ENCODE data around the gene CDK2. TPM values are rescaled to one million over a fixed set of nuclear protein-coding genes. Genes with fewer than 3 reads are reported as not detected.

The CDK2 gene
- total and polyA plus RNA-seq, 7 donors: 5.1 to 13.9 (median 8.4) TPM

- peak; percentile 51 to 70 for DNase-seq
- ATAC-seq: no peak
- intact Hi-C loops (cut with DNase I): loop anchor here in 1 of 2 donors (10.0 kb wide), 1 partner anchor 271 kb away; no protein-coding TSS in a partner anchor
- H3K36me3 ChIP-seq (ENCODE audit: insufficient read depth in 1 of 2, low read depth in 1 of 2): no peaks in the 10 kb centered on the region
- H3K9me3 ChIP-seq: no peaks in the 10 kb centered on the region
- H3K27me3 ChIP-seq (ENCODE audit: insufficient read depth in 3 of 3, low read length in 2 of 3): peaks cover 0 to 21% (median 3%) of the 10 kb centered on the region in 3 donors
- WGBS, 3 donors: 39 to 47% (median 41%) methylated on average over 26 of the region's 26 CpGs
- H3K4me1 ChIP-seq: peaks cover 10% of the 10 kb centered on the region
- H3K4me3 ChIP-seq: peak overlapping the region; percentile 29
- no peak for TF ChIP-seq CTCF (IDR thresholded peaks at IDR 0.05)
- H3K27ac ChIP-seq: no peak overlapping the region
Observed at GRCh38 chr12:55935738-55936151, 30.9 kb upstream of the CDK2 start.

DNA sequence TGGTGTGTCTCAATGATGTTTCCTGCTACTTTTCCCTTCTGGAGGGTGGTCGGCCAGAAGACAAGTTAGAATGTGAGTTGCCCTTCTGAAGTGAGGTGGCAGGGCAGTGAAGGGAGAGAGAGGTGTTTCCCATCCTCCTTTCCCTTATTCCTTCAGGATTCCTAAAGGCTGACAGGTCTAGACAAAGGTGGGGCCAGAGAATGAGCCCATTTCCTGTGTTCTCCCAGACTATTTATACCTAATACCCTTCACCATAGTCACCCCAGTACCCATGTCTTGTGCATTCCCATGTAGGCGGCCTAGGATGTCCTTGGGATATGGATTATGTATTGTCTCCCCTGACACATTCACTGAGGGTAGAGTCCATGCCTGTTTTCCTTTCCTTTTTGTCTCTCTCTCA lies 28.6 kb upstream of the CDK2 start:
- H3K36me3 ChIP-seq (ENCODE audit: insufficient read depth in 1 of 2, low read depth in 1 of 2): no peaks in the 10 kb centered on the region
- H3K9me3 ChIP-seq: no peaks in the 10 kb centered on the region
- no peak for TF ChIP-seq CTCF (IDR thresholded peaks at IDR 0.05)
- no peak overlapping the region for H3K4me3 ChIP-seq
- intact Hi-C loops (cut with DNase I): loop anchor here in 1 of 2 donors (10.0 kb wide), 1 partner anchor 273 kb away; no protein-coding TSS in a partner anchor
- 76 to 85% (median 81%) methylated on average over 2 of the region's 2 CpGs for WGBS, 3 donors
- H3K27me3 ChIP-seq (ENCODE audit: insufficient read depth in 3 of 3, low read length in 2 of 3): peaks cover 0 to 14% (median 5%) of the 10 kb centered on the region in 3 donors
- DNase-seq: no peak
- peaks cover 2% of the 10 kb centered on the region for H3K4me1 ChIP-seq
- no peak overlapping the region for H3K27ac ChIP-seq
- ATAC-seq: no peak

DNA sequence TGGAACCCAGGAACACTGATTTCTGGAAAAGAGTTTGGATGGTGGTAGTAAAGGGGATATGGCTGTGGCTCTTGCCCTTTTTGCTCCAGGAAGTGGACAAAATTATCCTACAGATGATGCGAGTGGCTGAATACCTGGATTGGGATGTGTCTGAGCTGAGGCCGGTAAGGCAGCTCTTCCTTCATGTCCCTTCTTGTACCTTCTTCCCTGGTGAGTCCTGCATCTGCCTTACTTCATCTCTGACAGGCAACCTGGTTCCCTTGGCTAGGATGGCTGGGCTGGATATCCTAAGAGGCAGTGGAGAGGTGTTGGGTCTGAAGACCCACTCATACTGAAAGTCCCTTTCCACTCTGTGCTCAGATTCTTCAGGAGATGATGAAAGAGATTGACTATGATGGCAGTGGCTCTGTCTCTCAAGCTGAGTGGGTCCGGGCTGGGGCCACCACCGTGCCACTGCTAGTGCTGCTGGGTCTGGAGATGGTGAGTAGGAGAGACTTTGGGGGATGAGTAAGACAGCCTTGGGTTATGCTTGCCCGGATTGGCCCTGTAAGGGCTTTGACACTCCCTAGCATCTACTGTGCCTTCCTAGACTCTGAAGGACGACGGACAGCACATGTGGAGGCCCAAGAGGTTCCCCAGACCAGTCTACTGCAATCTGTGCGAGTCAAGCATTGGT lies 27.7 kb upstream of the CDK2 start:
- no peak for ATAC-seq
- WGBS, 3 donors: 92 to 94% (median 93%) methylated on average over 8 of the region's 8 CpGs
- Histone ChIP-seq H3K36me3 (ENCODE audit: insufficient read depth in 1 of 2, low read depth in 1 of 2) (no peaks in the 10 kb centered on the region), H3K4me3 (no peak overlapping the region), H3K27ac (no peak overlapping the region), H3K9me3 (no peaks in the 10 kb centered on the region), H3K4me1 (no peaks in the 10 kb centered on the region), H3K27me3 (ENCODE audit: insufficient read depth in 3 of 3, low read length in 2 of 3) (peaks cover 0 to 5% (median 4%) of the 10 kb centered on the region in 3 donors)
- no peak for DNase-seq
- no peak for TF ChIP-seq CTCF (IDR thresholded peaks at IDR 0.05)
- intact Hi-C loops (cut with DNase I): loop anchor here in 1 of 2 donors (10.0 kb wide), 1 partner anchor 274 kb away; no protein-coding TSS in a partner anchor

DNA sequence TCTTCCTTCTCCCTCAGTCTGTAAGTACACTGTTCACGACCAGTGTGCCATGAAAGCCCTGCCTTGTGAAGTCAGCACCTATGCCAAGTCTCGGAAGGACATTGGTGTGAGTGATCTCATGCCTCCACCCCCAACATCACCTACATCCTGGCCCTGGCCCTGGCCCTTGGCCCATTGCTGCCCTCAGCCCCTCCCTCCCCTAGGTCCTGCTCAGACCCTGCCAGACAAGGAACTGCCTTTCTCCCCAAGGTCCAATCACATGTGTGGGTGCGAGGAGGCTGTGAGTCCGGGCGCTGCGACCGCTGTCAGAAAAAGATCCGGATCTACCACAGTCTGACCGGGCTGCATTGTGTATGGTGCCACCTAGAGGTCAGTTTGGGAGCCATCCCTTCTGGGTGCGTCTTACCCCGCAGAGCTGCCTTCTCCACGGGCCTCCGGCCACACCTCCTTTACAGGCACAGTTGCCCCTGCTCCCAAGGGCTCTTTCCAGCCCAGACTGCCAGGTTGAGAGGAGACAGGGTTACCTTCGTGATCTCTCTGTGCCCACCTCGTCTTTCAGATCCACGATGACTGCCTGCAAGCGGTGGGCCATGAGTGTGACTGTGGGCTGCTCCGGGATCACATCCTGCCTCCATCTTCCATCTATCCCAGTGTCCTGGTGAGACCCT lies 26.4 kb upstream of the CDK2 start:
- peaks cover 0 to 5% (median 0%) of the 10 kb centered on the region in 3 donors for H3K27me3 ChIP-seq (ENCODE audit: insufficient read depth in 3 of 3, low read length in 2 of 3)
- intact Hi-C loops (cut with DNase I): loop anchor here (2.0 kb wide), 1 partner anchor 201 kb away; no protein-coding TSS in a partner anchor
- H3K4me1 ChIP-seq: no peaks in the 10 kb centered on the region
- no peaks in the 10 kb centered on the region for H3K36me3 ChIP-seq (ENCODE audit: insufficient read depth in 1 of 2, low read depth in 1 of 2)
- WGBS, 3 donors: 9 to 16% (median 11%) methylated on average over 14 to 18 of the region's 18 CpGs
- peak; percentile 83 for TF ChIP-seq CTCF (IDR thresholded peaks at IDR 0.05)
- peak; percentile 82 to 88 for DNase-seq
- H3K9me3 ChIP-seq: no peaks in the 10 kb centered on the region
- peak; percentile 97 to 99 (median 98) for ATAC-seq
- H3K27ac ChIP-seq: no peak overlapping the region
- peak overlapping the region; percentile 42 for H3K4me3 ChIP-seq

Measured in psoas muscle (tissue), 8 donors.